ENCODE measurements around the gene HOXD10.

GRCh38 chr2:176164611-176165369 is 48.2 kb downstream of the HOXD10 start:
- TF ChIP-seq YY1 (IDR thresholded peaks at IDR 0.05; ENCODE audit: low read depth) (no peak), FOXM1 (IDR thresholded peaks at IDR 0.05; ENCODE audit: borderline replicate concordance, low read depth) (no peak), RAD21 (IDR thresholded peaks at IDR 0.05; ENCODE audit: low read depth) (no peak), MAX (IDR thresholded peaks at IDR 0.05) (no peak), EP300 (IDR thresholded peaks at IDR 0.05; ENCODE audit: borderline replicate concordance) (no peak), TAF1 (IDR thresholded peaks at IDR 0.05; ENCODE audit: low read depth) (no peak), EGR1 (IDR thresholded peaks at IDR 0.05) (no peak), NFIC (IDR thresholded peaks at IDR 0.05) (no peak), CREB1 (IDR thresholded peaks at IDR 0.05; ENCODE audit: low read depth) (no peak), CEBPB (IDR thresholded peaks at IDR 0.05) (no peak), ZBTB7A (IDR thresholded peaks at IDR 0.05; ENCODE audit: low read depth) (no peak)
- TF ChIP-seq, protein P1, sequence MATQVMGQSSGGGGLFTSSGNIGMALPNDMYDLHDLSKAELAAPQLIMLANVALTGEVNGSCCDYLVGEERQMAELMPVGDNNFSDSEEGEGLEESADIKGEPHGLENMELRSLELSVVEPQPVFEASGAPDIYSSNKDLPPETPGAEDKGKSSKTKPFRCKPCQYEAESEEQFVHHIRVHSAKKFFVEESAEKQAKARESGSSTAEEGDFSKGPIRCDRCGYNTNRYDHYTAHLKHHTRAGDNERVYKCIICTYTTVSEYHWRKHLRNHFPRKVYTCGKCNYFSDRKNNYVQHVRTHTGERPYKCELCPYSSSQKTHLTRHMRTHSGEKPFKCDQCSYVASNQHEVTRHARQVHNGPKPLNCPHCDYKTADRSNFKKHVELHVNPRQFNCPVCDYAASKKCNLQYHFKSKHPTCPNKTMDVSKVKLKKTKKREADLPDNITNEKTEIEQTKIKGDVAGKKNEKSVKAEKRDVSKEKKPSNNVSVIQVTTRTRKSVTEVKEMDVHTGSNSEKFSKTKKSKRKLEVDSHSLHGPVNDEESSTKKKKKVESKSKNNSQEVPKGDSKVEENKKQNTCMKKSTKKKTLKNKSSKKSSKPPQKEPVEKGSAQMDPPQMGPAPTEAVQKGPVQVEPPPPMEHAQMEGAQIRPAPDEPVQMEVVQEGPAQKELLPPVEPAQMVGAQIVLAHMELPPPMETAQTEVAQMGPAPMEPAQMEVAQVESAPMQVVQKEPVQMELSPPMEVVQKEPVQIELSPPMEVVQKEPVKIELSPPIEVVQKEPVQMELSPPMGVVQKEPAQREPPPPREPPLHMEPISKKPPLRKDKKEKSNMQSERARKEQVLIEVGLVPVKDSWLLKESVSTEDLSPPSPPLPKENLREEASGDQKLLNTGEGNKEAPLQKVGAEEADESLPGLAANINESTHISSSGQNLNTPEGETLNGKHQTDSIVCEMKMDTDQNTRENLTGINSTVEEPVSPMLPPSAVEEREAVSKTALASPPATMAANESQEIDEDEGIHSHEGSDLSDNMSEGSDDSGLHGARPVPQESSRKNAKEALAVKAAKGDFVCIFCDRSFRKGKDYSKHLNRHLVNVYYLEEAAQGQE (IDR thresholded peaks at IDR 0.05; ENCODE audit: low read depth) = no peak
- TF ChIP-seq, protein P2, sequence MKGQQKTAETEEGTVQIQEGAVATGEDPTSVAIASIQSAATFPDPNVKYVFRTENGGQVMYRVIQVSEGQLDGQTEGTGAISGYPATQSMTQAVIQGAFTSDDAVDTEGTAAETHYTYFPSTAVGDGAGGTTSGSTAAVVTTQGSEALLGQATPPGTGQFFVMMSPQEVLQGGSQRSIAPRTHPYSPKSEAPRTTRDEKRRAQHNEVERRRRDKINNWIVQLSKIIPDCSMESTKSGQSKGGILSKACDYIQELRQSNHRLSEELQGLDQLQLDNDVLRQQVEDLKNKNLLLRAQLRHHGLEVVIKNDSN (IDR thresholded peaks at IDR 0.05) = no peak
